Endodermal cell (in vitro differentiated cells): ENCODE measurements around the gene FAM229A. TPM values are rescaled to one million over a fixed set of nuclear protein-coding genes. Genes with fewer than 3 reads are reported as not detected.

Experiments used
- DNase-seq: peaks from one replicate; pipeline ENCODE4 v3.0.0-alpha.2; 2017
- H3K27ac ChIP-seq: 2 replicates; pipeline ENCODE4 v1.5.1; 2013; ENCODE audit warnings: mild to moderate bottlenecking, low read depth, low read length, moderate library complexity
- H3K27me3 ChIP-seq: 2 replicates; pipeline ENCODE4 v1.6.1; 2013; ENCODE audit warnings: mild to moderate bottlenecking, low read length, moderate library complexity; ENCODE audit not compliant: insufficient read depth, control insufficient read depth, poor library complexity, severe bottlenecking
- H3K36me3 ChIP-seq: 2 replicates; pipeline ENCODE4 v1.7.0; 2013; ENCODE audit warnings: mild to moderate bottlenecking, low read length, moderate library complexity; ENCODE audit not compliant: control insufficient read depth, insufficient read depth
- H3K4me1 ChIP-seq: one replicate; pipeline ENCODE4 v1.7.0; 2013; ENCODE audit warnings: low read length; ENCODE audit not compliant: control insufficient read depth, insufficient read depth
- H3K4me3 ChIP-seq: 2 replicates; pipeline ENCODE4 v1.5.1; 2013; ENCODE audit warnings: mild to moderate bottlenecking, low read length, moderate library complexity
- H3K9ac ChIP-seq: 2 replicates; pipeline ENCODE4 v1.6.1; 2013; ENCODE audit warnings: mild to moderate bottlenecking, low read length, moderate library complexity; ENCODE audit not compliant: poor library complexity, severe bottlenecking; ENCODE audit errors: extremely low read depth
- H3K9me3 ChIP-seq: 2 replicates; pipeline ENCODE4 v1.6.1; 2013; ENCODE audit warnings: mild to moderate bottlenecking, low read length, moderate library complexity; ENCODE audit not compliant: control insufficient read depth
- H3K27ac Mint-ChIP-seq: 2 replicates; pipeline ENCODE4 v1.8.0; 2020; ENCODE audit warnings: mixed read lengths
- H3K27me3 Mint-ChIP-seq: 2 replicates; pipeline ENCODE4 v1.8.0; 2021; ENCODE audit warnings: mild to moderate bottlenecking, mixed read lengths; ENCODE audit not compliant: insufficient read depth
- H3K36me3 Mint-ChIP-seq: 2 replicates; pipeline ENCODE4 v1.8.0; 2020; ENCODE audit warnings: low read depth, mixed read lengths
- H3K4me1 Mint-ChIP-seq: 2 replicates; pipeline ENCODE4 v1.8.0; 2020; ENCODE audit warnings: mixed read lengths
- H3K4me3 Mint-ChIP-seq: 2 replicates; pipeline ENCODE4 v1.8.0; 2020; ENCODE audit warnings: mild to moderate bottlenecking, moderate library complexity, mixed read lengths
- H3K9me3 Mint-ChIP-seq: 2 replicates; pipeline ENCODE4 v1.8.0; 2020; ENCODE audit warnings: mild to moderate bottlenecking, mixed read lengths
- CTCF ChIP-seq: fragments of 200-600 bp; sonication (generic); conservative IDR thresholded peaks from 2 replicates; pipeline ENCODE4 v1.5.0; 2021; ENCODE audit warnings: antibody characterized with exemption, mild to moderate bottlenecking
- WGBS, 2 experiments: methylation state at CpG; one replicate each; pipeline versions ENCODE4 v1.1.5 to v1.1.7; 2013; ENCODE audit warnings: missing lambda C conversion rate in 2 of 2, mixed read lengths in 1 of 2; ENCODE audit not compliant: insufficient coverage in 1 of 2, insufficient read length in 1 of 2; 5-methylcytosine and 5-hydroxymethylcytosine counted together
- total RNA-seq, 2 donors: library from RNA; stranded (reverse); fragmentation: NEBNext Ultra II Directional in 1 of 2; extraction: Animal tissue kit (Norgen Biotek cat#: 25700) in 1 of 2; gene quantifications; 2 replicates in 1 of 2; 3 replicates in 1 of 2; pipeline ENCODE4 v1.2.1, GENCODE V29; 2021

FAM229A gene
- total RNA-seq, 2 donors from 2014 or later, result 6.8 to 8.4 TPM

- no peak for TF ChIP-seq CTCF
- Mint-ChIP-seq H3K36me3 (no peaks in the 10 kb centered on the region), H3K9me3 (peaks cover 13% of the 10 kb centered on the region), H3K27me3 (peaks cover 23% of the 10 kb centered on the region), H3K4me3 (peak overlapping the region; percentile 74), H3K4me1 (peaks cover 20% of the 10 kb centered on the region), H3K27ac (peak overlapping the region; percentile 64)
- Histone ChIP-seq H3K36me3 (no peaks in the 10 kb centered on the region), H3K9ac (no peak overlapping the region), H3K9me3 (peaks cover 5% of the 10 kb centered on the region), H3K4me3 (no peak overlapping the region), H3K4me1 (peaks cover 13% of the 10 kb centered on the region), H3K27me3 (no peaks in the 10 kb centered on the region), H3K27ac (no peak overlapping the region)
- 14 to 60% methylated on average over 1 to 2 of the region's 2 CpGs for WGBS, 2 experiments
- DNase-seq, result no peak
Measured at GRCh38 chr1:32353886-32354570, 8.3 kb downstream of the FAM229A start.

GRCh38 chr1:32353431-32353830, 8.9 kb downstream of the FAM229A start:
- Mint-ChIP-seq H3K9me3 (peaks cover 13% of the 10 kb centered on the region), H3K4me3 (peak overlapping the region; percentile 74), H3K36me3 (no peaks in the 10 kb centered on the region), H3K27me3 (peaks cover 24% of the 10 kb centered on the region), H3K4me1 (peaks cover 20% of the 10 kb centered on the region), H3K27ac (peak overlapping the region; percentile 64)
- Histone ChIP-seq H3K4me3 (peak overlapping the region; percentile 53), H3K4me1 (peaks cover 13% of the 10 kb centered on the region), H3K36me3 (no peaks in the 10 kb centered on the region), H3K9me3 (peaks cover 5% of the 10 kb centered on the region), H3K9ac (no peak overlapping the region), H3K27me3 (no peaks in the 10 kb centered on the region), H3K27ac (no peak overlapping the region)
- 87 to 100% methylated on average over 2 of the region's 2 CpGs for WGBS, 2 experiments
- no peak for TF ChIP-seq CTCF
- no peak for DNase-seq

GRCh38 chr1:32352831-32353383, 9.4 kb downstream of the FAM229A start:
- H3K27ac ChIP-seq, result no peak overlapping the region

More at GRCh38 chr1:32352831-32353383, 9.4 kb downstream of the FAM229A start:
- Mint-ChIP-seq H3K4me1 (peaks cover 20% of the 10 kb centered on the region), H3K36me3 (no peaks in the 10 kb centered on the region), H3K9me3 (peaks cover 13% of the 10 kb centered on the region), H3K27ac (peak overlapping the region; percentile 64), H3K4me3 (peak overlapping the region; percentile 74), H3K27me3 (peaks cover 27% of the 10 kb centered on the region)
- Histone ChIP-seq H3K4me3 (peak overlapping the region; percentile 53), H3K36me3 (no peaks in the 10 kb centered on the region), H3K27me3 (no peaks in the 10 kb centered on the region), H3K9ac (no peak overlapping the region), H3K4me1 (peaks cover 13% of the 10 kb centered on the region), H3K9me3 (peaks cover 5% of the 10 kb centered on the region)
- TF ChIP-seq CTCF, result no peak
- WGBS, 2 experiments, result 90 to 100% methylated on average over 2 of the region's 2 CpGs
- no peak for DNase-seq
